SK-N-MC (cell line): ENCODE results near the gene ASCC3.

Experiments used
- EZH2 ChIP-seq: fragments of 200-600 bp; sonication (generic); IDR thresholded peaks from one replicate; pipeline ENCODE4 v1.6.1; 2017; ENCODE audit warnings: antibody characterized with exemption
- FOXP2 ChIP-seq: optimal IDR thresholded peaks from 2 replicates; pipeline ENCODE3; 2011; ENCODE audit warnings: mild to moderate bottlenecking, moderate library complexity; ENCODE audit not compliant: insufficient read depth; ENCODE audit errors: extremely low read length, control extremely low read depth
- POLR2AphosphoS5 ChIP-seq: IDR thresholded peaks from 2 replicates; pipeline ENCODE4 v1.6.1; 2012; ENCODE audit warnings: mild to moderate bottlenecking, low read depth, low read length, borderline replicate concordance

GRCh38 chr6:100856146-100856545 lies 25.0 kb downstream of the ASCC3 start:
- TF ChIP-seq EZH2 (no peak), POLR2AphosphoS5 (no peak), FOXP2 (no peak)
